HCT116 (cell line): ENCODE data around the gene TMEM80.

Experiments
- CTCF ChIP-seq, 3 experiments: fragments of 200-600 bp in 1 of 3; sonication (generic) in 1 of 3; IDR thresholded peaks in 2 of 3; conservative IDR thresholded peaks in 1 of 3; 2 replicates each; pipeline ENCODE4 v1.5.1; 2012 to 2017; ENCODE audit warnings: low read depth in 2 of 3, low read length in 2 of 3, antibody characterized with exemption in 1 of 3, borderline replicate concordance in 1 of 3, control low read depth in 1 of 3, mild to moderate bottlenecking in 1 of 3, mixed read lengths in 1 of 3, mixed run types in 1 of 3, moderate library complexity in 1 of 3; ENCODE audit not compliant: insufficient read depth in 1 of 3
- EZH2 ChIP-seq: fragments of 200-600 bp; sonication (generic); IDR thresholded peaks from 2 replicates; pipeline ENCODE4 v1.6.1; 2017; ENCODE audit warnings: antibody characterized with exemption, mixed run types
- EZH2phosphoT487 ChIP-seq: fragments of 200-600 bp; IDR thresholded peaks from 2 replicates; pipeline ENCODE4 v1.6.1; 2018; ENCODE audit warnings: antibody characterized with exemption, borderline replicate concordance
- POLR2A ChIP-seq: IDR thresholded peaks from 2 replicates; pipeline ENCODE4 v1.7.0; 2011; ENCODE audit warnings: borderline replicate concordance; ENCODE audit not compliant: insufficient read depth, insufficient read length; ENCODE audit errors: extremely low read depth
- REST ChIP-seq: IDR thresholded peaks from 2 replicates; pipeline ENCODE4 v1.6.1; 2012; ENCODE audit warnings: low read depth
- SRF ChIP-seq: IDR thresholded peaks from 2 replicates; pipeline ENCODE4 v1.6.1; 2012; ENCODE audit warnings: low read depth
- ZNF274 ChIP-seq: fragments of 200-500 bp; sonication (Bioruptor generic); IDR thresholded peaks from 2 replicates; pipeline ENCODE4 v1.6.1; 2014; ENCODE audit warnings: mild to moderate bottlenecking, low read depth, low read length, inconsistent platforms

- TF ChIP-seq CTCF (IDR thresholded peaks at IDR 0.05 in 2 of 3, conservative IDR thresholded peaks at IDR 0.05 in 1 of 3; ENCODE audit: borderline replicate concordance in 1 of 3, insufficient read depth in 1 of 3, low read depth in 2 of 3, low read length in 2 of 3) (no peak), POLR2A (no peak), REST (no peak), EZH2 (no peak), ZNF274 (no peak), SRF (no peak), EZH2phosphoT487 (no peak)
Observed at GRCh38 chr11:696955-697491, 1.4 kb downstream of the TMEM80 start.
